HEK293 (cell line): ENCODE data around the gene TESK2.

ENCODE experiments used
- CTCF ChIA-PET: fragments of 350-600 bp; formaldehyde crosslinking; extraction: SDS; loops from one replicate; lab custom pipeline; 2021; ENCODE audit warnings: antibody characterized with exemption; lab: Yijun Ruan, JAX
- POLR2A ChIA-PET: fragments of 300-600 bp; formaldehyde crosslinking; extraction: SDS; loops from one replicate; lab custom pipeline; 2020; ENCODE audit warnings: antibody characterized with exemption, inconsistent platforms; lab: Yijun Ruan, JAX
- H3K27ac ChIP-seq: fragments of 200-500 bp; sonication (Bioruptor generic); 2 replicates; pipeline ENCODE4 v1.5.1; 2014; ENCODE audit warnings: low read depth, low read length, control low read depth, inconsistent platforms; ENCODE audit errors: extremely low read depth
- H3K36me3 ChIP-seq, 2 experiments: fragments of 200-500 bp in 1 of 2; sonication (Bioruptor generic) in 1 of 2; 1 replicate in 1 of 2; 2 replicates in 1 of 2; pipeline ENCODE4 v1.5.1; 2014 to 2017; ENCODE audit warnings: inconsistent platforms in 2 of 2, low read length in 2 of 2; ENCODE audit not compliant: control insufficient read depth in 2 of 2, insufficient read depth in 1 of 2
- H3K4me1 ChIP-seq: fragments of 200-500 bp; sonication (Bioruptor generic); 2 replicates; pipeline ENCODE4 v1.5.1; 2014; ENCODE audit warnings: mild to moderate bottlenecking, low read length, inconsistent platforms; ENCODE audit not compliant: control insufficient read depth, insufficient read depth
- H3K4me3 ChIP-seq: 2 replicates; pipeline ENCODE4 v1.5.1; 2011; ENCODE audit warnings: low read depth, mild to moderate bottlenecking, control low read depth, low read length, moderate library complexity
- H3K9me3 ChIP-seq: fragments of 200-500 bp; sonication (Bioruptor generic); 2 replicates; pipeline ENCODE4 v1.5.1; 2014; ENCODE audit warnings: low read depth, low read length, inconsistent platforms; ENCODE audit not compliant: control insufficient read depth, insufficient read depth
- HOXC10 ChIP-seq: sonication (generic); formaldehyde crosslinking; IDR thresholded peaks from 2 replicates; pipeline ENCODE4 v1.8.1; 2023; ENCODE audit warnings: mild to moderate bottlenecking, missing genetic modification reagents
- KLF8 ChIP-seq: fragments of 450-650 bp; formaldehyde crosslinking; IDR thresholded peaks from 2 replicates; pipeline ENCODE4 v1.5.1; 2016; ENCODE audit warnings: missing biosample characterization, missing genetic modification characterization
- SP2 ChIP-seq: fragments of 450-650 bp; formaldehyde crosslinking; IDR thresholded peaks from 2 replicates; pipeline ENCODE4 v1.5.1; 2016; ENCODE audit warnings: missing biosample characterization, missing genetic modification characterization
- TCF7L2 ChIP-seq: IDR thresholded peaks from 2 replicates; pipeline ENCODE4 v1.6.1; 2011; ENCODE audit warnings: low read depth, mild to moderate bottlenecking, inconsistent platforms, low read length, moderate library complexity, borderline replicate concordance
- WT1 ChIP-seq: fragments of 450-650 bp; formaldehyde crosslinking; IDR thresholded peaks from 2 replicates; pipeline ENCODE4 v1.5.1; 2016; ENCODE audit warnings: missing biosample characterization, missing genetic modification characterization
- YY2 ChIP-seq: fragments of 450-650 bp; formaldehyde crosslinking; IDR thresholded peaks from 2 replicates; pipeline ENCODE4 v1.5.1; 2016; ENCODE audit warnings: missing biosample characterization, missing genetic modification characterization
- ZFP37 ChIP-seq: fragments of 450-650 bp; formaldehyde crosslinking; IDR thresholded peaks from 2 replicates; pipeline ENCODE4 v1.5.1; 2016; ENCODE audit warnings: missing biosample characterization, missing genetic modification characterization
- ZNF121 ChIP-seq: fragments of 450-650 bp; formaldehyde crosslinking; IDR thresholded peaks from 2 replicates; pipeline ENCODE4 v1.5.1; 2016; ENCODE audit warnings: missing biosample characterization, missing genetic modification characterization
- ZNF157 ChIP-seq: fragments of 450-650 bp; formaldehyde crosslinking; IDR thresholded peaks from 2 replicates; pipeline ENCODE4 v1.5.1; 2016; ENCODE audit warnings: missing biosample characterization, missing genetic modification characterization
- ZNF175 ChIP-seq: fragments of 450-650 bp; formaldehyde crosslinking; IDR thresholded peaks from 2 replicates; pipeline ENCODE4 v1.5.1; 2016; ENCODE audit warnings: missing biosample characterization, missing genetic modification characterization
- ZNF292 ChIP-seq: fragments of 450-650 bp; formaldehyde crosslinking; IDR thresholded peaks from 2 replicates; pipeline ENCODE4 v1.5.1; 2016; ENCODE audit warnings: low read depth, missing biosample characterization, missing genetic modification characterization, borderline replicate concordance
- ZNF341 ChIP-seq: fragments of 450-650 bp; formaldehyde crosslinking; IDR thresholded peaks from 2 replicates; pipeline ENCODE4; 2016; ENCODE audit warnings: low read depth, missing biosample characterization, missing genetic modification characterization
- ZNF558 ChIP-seq: fragments of 450-650 bp; formaldehyde crosslinking; IDR thresholded peaks from 2 replicates; pipeline ENCODE4 v1.5.1; 2016; ENCODE audit warnings: missing biosample characterization, missing genetic modification characterization
- ZNF623 ChIP-seq: fragments of 450-650 bp; formaldehyde crosslinking; IDR thresholded peaks from 2 replicates; pipeline ENCODE4 v1.5.1; 2016; ENCODE audit warnings: missing biosample characterization, missing genetic modification characterization
- ZNF629 ChIP-seq: fragments of 450-650 bp; formaldehyde crosslinking; IDR thresholded peaks from 2 replicates; pipeline ENCODE4 v1.5.1; 2017; ENCODE audit warnings: missing biosample characterization, missing genetic modification characterization
- ZNF664 ChIP-seq: fragments of 450-650 bp; formaldehyde crosslinking; IDR thresholded peaks from 2 replicates; pipeline ENCODE4 v1.5.1; 2016; ENCODE audit warnings: missing biosample characterization, missing genetic modification characterization
- ZNF830 ChIP-seq: fragments of 450-650 bp; IDR thresholded peaks from 2 replicates; pipeline ENCODE4 v1.5.0; 2018; ENCODE audit warnings: missing biosample characterization, missing genetic modification characterization, low read depth, mild to moderate bottlenecking, moderate library complexity
- TF ChIP-seq, protein P1 (sequence below): fragments of 450-650 bp; formaldehyde crosslinking; IDR thresholded peaks from 2 replicates; pipeline ENCODE4 v1.5.1; 2016; ENCODE audit warnings: missing biosample characterization, missing genetic modification characterization
- TF ChIP-seq, protein P2 (sequence below): fragments of 450-650 bp; formaldehyde crosslinking; conservative IDR thresholded peaks from 2 replicates; pipeline ENCODE4 v1.5.1; 2016; ENCODE audit warnings: low read depth, missing biosample characterization, missing genetic modification characterization
- TF ChIP-seq, protein P3 (sequence below): fragments of 450-650 bp; formaldehyde crosslinking; IDR thresholded peaks from 2 replicates; pipeline ENCODE4 v1.5.1; 2016; ENCODE audit warnings: missing biosample characterization, missing genetic modification characterization
- TF ChIP-seq, protein P4 (sequence below): sonication (generic); formaldehyde crosslinking; IDR thresholded peaks from 2 replicates; pipeline ENCODE4 v1.8.1; 2022; ENCODE audit warnings: mild to moderate bottlenecking, moderate library complexity, missing genetic modification reagents
- TF ChIP-seq, protein P5 (sequence below): fragments of 450-650 bp; formaldehyde crosslinking; IDR thresholded peaks from 2 replicates; pipeline ENCODE4 v1.5.1; 2017; ENCODE audit warnings: missing biosample characterization, missing genetic modification characterization

Gene TESK2

DNA sequence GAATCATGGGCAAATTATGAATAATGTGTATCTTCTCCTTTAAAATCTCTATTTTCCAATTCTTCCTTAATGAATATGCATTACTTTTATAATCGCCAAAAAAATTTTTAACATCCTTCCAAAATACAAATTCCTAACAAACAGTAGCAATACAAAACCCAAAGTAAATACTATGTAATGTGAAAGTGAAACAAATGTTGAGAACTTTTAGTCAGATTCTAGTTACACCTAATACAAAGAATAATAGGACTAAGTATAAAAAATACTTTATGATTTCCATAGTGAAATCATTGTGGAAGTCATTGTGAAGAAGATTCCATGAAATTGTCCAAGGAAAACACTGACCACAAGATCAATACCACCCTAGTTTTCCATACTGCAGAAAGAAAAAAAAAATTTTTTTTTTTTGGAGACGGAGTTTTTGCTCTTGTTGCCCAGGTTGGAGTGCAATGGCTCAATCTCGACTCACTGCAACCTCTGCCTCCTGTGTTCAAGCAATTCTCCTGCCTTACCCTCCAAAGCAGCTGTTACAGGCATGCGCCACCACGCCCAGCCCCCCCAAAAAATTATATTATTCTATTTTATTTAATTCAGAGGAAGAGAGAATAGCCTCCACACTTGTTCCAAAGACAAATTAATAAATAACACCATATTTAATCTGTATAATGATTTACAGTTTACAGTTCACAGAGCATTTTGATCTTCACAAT lies 11.8 kb downstream of the TESK2 start:
- Histone ChIP-seq H3K27ac (no peak overlapping the region), H3K36me3 (no peaks in the 10 kb centered on the region), H3K9me3 (no peaks in the 10 kb centered on the region), H3K4me1 (peaks cover 5% of the 10 kb centered on the region), H3K4me3 (no peak overlapping the region)
- TF ChIP-seq ZNF157 (tag by site-specific recombination) (no peak), ZNF341 (peak; percentile 70)
- POLR2A ChIA-PET = interaction anchor here (0.6 kb wide), 1 partner anchor 342 kb away, joined by 5 read pairs; no protein-coding TSS in a partner anchor
- CTCF ChIA-PET = interaction anchor here (0.6 kb wide), 1 partner anchor 19 kb away, joined by 5 read pairs; no protein-coding TSS in a partner anchor

DNA sequence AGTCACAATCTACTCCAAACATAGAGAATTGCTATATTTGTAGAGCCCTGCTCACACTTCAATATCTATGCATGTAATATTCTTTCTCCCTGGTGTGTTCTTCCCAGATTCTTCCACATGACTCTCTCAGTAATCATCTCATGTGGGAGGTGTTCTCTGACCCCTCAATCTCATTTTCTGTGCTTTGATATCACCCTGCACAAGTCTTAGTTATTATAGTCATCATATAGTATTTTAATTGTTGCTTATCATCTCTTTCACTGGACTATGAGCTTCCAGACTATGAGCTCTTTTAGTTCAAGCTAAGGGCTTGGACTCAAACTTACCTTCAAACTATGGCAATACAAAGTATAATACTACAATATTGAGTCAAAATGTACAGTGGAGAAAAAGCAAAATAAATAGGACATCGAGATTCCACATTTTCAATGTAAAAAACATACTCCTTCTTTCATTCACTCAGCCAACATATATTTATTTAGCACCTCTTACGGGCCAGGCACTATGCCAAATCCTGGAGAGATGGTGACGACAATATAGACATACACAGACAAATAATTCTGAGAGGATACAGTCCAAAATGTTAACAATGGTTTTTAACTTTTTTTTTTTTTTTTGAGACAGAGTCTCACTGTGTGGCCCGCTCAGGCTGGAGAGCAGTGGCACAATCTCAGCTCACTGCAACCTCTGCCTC lies 12.7 kb downstream of the TESK2 start:
- Histone ChIP-seq H3K9me3 (no peaks in the 10 kb centered on the region), H3K4me1 (peaks cover 5% of the 10 kb centered on the region), H3K4me3 (no peak overlapping the region), H3K27ac (no peak overlapping the region), H3K36me3 (no peaks in the 10 kb centered on the region)
- CTCF ChIA-PET = interaction anchor here (0.6 to 1.4 kb wide), 2 partner anchors 14 to 18 kb away, joined by 5 read pairs; no protein-coding TSS in a partner anchor
- POLR2A ChIA-PET = no interaction called here
- no peak for TF ChIP-seq ZNF623
- TF ChIP-seq, protein P1, sequence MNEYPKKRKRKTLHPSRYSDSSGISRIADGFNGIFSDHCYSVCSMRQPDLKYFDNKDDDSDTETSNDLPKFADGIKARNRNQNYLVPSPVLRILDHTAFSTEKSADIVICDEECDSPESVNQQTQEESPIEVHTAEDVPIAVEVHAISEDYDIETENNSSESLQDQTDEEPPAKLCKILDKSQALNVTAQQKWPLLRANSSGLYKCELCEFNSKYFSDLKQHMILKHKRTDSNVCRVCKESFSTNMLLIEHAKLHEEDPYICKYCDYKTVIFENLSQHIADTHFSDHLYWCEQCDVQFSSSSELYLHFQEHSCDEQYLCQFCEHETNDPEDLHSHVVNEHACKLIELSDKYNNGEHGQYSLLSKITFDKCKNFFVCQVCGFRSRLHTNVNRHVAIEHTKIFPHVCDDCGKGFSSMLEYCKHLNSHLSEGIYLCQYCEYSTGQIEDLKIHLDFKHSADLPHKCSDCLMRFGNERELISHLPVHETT (tag by site-specific recombination) = no peak
- TF ChIP-seq ZNF830 (tag by site-specific recombination) = no peak
- TF ChIP-seq KLF8 = no peak
- TF ChIP-seq ZNF292 = no peak
- TF ChIP-seq, protein P2, sequence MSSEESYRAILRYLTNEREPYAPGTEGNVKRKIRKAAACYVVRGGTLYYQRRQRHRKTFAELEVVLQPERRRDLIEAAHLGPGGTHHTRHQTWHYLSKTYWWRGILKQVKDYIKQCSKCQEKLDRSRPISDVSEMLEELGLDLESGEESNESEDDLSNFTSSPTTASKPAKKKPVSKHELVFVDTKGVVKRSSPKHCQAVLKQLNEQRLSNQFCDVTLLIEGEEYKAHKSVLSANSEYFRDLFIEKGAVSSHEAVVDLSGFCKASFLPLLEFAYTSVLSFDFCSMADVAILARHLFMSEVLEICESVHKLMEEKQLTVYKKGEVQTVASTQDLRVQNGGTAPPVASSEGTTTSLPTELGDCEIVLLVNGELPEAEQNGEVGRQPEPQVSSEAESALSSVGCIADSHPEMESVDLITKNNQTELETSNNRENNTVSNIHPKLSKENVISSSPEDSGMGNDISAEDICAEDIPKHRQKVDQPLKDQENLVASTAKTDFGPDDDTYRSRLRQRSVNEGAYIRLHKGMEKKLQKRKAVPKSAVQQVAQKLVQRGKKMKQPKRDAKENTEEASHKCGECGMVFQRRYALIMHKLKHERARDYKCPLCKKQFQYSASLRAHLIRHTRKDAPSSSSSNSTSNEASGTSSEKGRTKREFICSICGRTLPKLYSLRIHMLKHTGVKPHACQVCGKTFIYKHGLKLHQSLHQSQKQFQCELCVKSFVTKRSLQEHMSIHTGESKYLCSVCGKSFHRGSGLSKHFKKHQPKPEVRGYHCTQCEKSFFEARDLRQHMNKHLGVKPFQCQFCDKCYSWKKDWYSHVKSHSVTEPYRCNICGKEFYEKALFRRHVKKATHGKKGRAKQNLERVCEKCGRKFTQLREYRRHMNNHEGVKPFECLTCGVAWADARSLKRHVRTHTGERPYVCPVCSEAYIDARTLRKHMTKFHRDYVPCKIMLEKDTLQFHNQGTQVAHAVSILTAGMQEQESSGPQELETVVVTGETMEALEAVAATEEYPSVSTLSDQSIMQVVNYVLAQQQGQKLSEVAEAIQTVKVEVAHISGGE (tag by site-specific recombination) = no peak
- TF ChIP-seq YY2 (tag by site-specific recombination) = no peak
- TF ChIP-seq, protein P3, sequence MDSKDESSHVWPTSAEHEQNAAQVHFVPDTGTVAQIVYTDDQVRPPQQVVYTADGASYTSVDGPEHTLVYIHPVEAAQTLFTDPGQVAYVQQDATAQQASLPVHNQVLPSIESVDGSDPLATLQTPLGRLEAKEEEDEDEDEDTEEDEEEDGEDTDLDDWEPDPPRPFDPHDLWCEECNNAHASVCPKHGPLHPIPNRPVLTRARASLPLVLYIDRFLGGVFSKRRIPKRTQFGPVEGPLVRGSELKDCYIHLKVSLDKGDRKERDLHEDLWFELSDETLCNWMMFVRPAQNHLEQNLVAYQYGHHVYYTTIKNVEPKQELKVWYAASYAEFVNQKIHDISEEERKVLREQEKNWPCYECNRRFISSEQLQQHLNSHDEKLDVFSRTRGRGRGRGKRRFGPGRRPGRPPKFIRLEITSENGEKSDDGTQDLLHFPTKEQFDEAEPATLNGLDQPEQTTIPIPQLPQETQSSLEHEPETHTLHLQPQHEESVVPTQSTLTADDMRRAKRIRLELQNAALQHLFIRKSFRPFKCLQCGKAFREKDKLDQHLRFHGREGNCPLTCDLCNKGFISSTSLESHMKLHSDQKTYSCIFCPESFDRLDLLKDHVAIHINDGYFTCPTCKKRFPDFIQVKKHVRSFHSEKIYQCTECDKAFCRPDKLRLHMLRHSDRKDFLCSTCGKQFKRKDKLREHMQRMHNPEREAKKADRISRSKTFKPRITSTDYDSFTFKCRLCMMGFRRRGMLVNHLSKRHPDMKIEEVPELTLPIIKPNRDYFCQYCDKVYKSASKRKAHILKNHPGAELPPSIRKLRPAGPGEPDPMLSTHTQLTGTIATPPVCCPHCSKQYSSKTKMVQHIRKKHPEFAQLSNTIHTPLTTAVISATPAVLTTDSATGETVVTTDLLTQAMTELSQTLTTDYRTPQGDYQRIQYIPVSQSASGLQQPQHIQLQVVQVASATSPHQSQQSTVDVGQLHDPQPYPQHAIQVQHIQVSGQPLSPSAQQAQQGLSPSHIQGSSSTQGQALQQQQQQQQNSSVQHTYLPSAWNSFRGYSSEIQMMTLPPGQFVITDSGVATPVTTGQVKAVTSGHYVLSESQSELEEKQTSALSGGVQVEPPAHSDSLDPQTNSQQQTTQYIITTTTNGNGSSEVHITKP = no peak
- no peak for TF ChIP-seq TCF7L2
- TF ChIP-seq WT1 (tag by site-specific recombination) = no peak
- no peak for TF ChIP-seq SP2
- no peak for TF ChIP-seq HOXC10 (CRISPR knock-in tag)
- no peak for TF ChIP-seq ZNF175 (tag by site-specific recombination)
- TF ChIP-seq ZFP37 = no peak
- peak; percentile 73; the same call in 1 of the 2 replicates for TF ChIP-seq ZNF121 (tag by site-specific recombination)
- TF ChIP-seq, protein P4, sequence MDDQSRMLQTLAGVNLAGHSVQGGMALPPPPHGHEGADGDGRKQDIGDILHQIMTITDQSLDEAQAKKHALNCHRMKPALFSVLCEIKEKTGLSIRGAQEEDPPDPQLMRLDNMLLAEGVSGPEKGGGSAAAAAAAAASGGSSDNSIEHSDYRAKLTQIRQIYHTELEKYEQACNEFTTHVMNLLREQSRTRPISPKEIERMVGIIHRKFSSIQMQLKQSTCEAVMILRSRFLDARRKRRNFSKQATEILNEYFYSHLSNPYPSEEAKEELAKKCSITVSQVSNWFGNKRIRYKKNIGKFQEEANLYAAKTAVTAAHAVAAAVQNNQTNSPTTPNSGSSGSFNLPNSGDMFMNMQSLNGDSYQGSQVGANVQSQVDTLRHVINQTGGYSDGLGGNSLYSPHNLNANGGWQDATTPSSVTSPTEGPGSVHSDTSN = no peak
- TF ChIP-seq ZNF629 (tag by site-specific recombination) = peak; percentile 42; the same call in 1 of the 2 replicates
- TF ChIP-seq ZNF558 (tag by site-specific recombination) = no peak
- TF ChIP-seq, protein P5, sequence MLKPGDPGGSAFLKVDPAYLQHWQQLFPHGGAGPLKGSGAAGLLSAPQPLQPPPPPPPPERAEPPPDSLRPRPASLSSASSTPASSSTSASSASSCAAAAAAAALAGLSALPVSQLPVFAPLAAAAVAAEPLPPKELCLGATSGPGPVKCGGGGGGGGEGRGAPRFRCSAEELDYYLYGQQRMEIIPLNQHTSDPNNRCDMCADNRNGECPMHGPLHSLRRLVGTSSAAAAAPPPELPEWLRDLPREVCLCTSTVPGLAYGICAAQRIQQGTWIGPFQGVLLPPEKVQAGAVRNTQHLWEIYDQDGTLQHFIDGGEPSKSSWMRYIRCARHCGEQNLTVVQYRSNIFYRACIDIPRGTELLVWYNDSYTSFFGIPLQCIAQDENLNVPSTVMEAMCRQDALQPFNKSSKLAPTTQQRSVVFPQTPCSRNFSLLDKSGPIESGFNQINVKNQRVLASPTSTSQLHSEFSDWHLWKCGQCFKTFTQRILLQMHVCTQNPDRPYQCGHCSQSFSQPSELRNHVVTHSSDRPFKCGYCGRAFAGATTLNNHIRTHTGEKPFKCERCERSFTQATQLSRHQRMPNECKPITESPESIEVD (tag by site-specific recombination) = peak; percentile 69
- peak; percentile 79 for TF ChIP-seq ZNF664
